Testis (tissue), 3 donors: ENCODE measurements around the gene FRMD1. TPM values are rescaled to one million over a fixed set of nuclear protein-coding genes. Genes with fewer than 3 reads are reported as not detected.

Experiments
- DNase-seq: peaks from one replicate; pipeline ENCODE4 v3.0.0-alpha.2; 2019
- H3K27ac ChIP-seq, 2 donors: fragments of 200-600 bp; sonication (generic); one replicate each; pipeline ENCODE4 v1.5.1; 2019
- H3K27me3 ChIP-seq: fragments of 200-600 bp; sonication (generic); one replicate; pipeline ENCODE4 v1.5.1; 2019
- H3K36me3 ChIP-seq: fragments of 200-600 bp; sonication (generic); one replicate; pipeline ENCODE4 v1.5.1; 2017; ENCODE audit warnings: low read depth; ENCODE audit errors: missing control alignments
- H3K4me1 ChIP-seq: fragments of 200-600 bp; sonication (generic); one replicate; pipeline ENCODE4 v1.5.1; 2019
- H3K4me3 ChIP-seq, 2 donors: fragments of 200-600 bp; sonication (generic); one replicate each; pipeline ENCODE4 v1.5.1; 2017 to 2019
- H3K9me3 ChIP-seq: fragments of 200-600 bp; sonication (generic); one replicate; pipeline ENCODE4 v1.5.1; 2017
- POLR2A ChIP-seq: fragments of 450-650 bp; IDR thresholded peaks from one replicate; pipeline ENCODE4 v1.6.1; 2017; ENCODE audit warnings: antibody characterized with exemption, mild to moderate bottlenecking, moderate library complexity
- WGBS, 2 donors: methylation state at CpG; one replicate each; pipeline ENCODE4 v1.1.5; 2018; 5-methylcytosine and 5-hydroxymethylcytosine counted together
- intact Hi-C: fragments of 100-400 bp; cut with DNase I; formaldehyde crosslinking; loops from one replicate; pipeline ENCODE4 v1.15.1; 2023; ENCODE audit warnings: low total_unique reads
- polyA plus RNA-seq: library from polyadenylated mRNA; stranded (reverse); fragments of 350-450 nt; fragmentation: Illumina TruSeq; extraction: RNeasy Lipid Tissue Mini Kit (QIAGEN cat#74804); gene quantifications from one replicate; pipeline ENCODE4 v1.2.3, GENCODE V29; 2014; ENCODE audit warnings: low read depth, low replicate concordance; ENCODE audit not compliant: insufficient read depth
- total RNA-seq, 2 donors: library from RNA; depleted of rRNA; stranded (reverse); fragments of >200 nt; gene quantifications; one replicate each; pipeline ENCODE4 v1.2.3, GENCODE V29; 2016
- TF ChIP-seq, protein P1 (sequence below), 3 experiments: fragments of 450-650 bp in 2 of 3; fragments of 200-600 bp in 1 of 3; sonication (generic) in 1 of 3; IDR thresholded peaks; one replicate each; pipeline ENCODE4 v1.5.1; 2016 to 2019; ENCODE audit warnings: antibody characterized with exemption in 3 of 3, mild to moderate bottlenecking in 2 of 3, moderate library complexity in 1 of 3

The FRMD1 gene
- total and polyA plus RNA-seq, 3 donors from 2014 or later = 7.2 to 13.5 (median 8.0) TPM

DNA sequence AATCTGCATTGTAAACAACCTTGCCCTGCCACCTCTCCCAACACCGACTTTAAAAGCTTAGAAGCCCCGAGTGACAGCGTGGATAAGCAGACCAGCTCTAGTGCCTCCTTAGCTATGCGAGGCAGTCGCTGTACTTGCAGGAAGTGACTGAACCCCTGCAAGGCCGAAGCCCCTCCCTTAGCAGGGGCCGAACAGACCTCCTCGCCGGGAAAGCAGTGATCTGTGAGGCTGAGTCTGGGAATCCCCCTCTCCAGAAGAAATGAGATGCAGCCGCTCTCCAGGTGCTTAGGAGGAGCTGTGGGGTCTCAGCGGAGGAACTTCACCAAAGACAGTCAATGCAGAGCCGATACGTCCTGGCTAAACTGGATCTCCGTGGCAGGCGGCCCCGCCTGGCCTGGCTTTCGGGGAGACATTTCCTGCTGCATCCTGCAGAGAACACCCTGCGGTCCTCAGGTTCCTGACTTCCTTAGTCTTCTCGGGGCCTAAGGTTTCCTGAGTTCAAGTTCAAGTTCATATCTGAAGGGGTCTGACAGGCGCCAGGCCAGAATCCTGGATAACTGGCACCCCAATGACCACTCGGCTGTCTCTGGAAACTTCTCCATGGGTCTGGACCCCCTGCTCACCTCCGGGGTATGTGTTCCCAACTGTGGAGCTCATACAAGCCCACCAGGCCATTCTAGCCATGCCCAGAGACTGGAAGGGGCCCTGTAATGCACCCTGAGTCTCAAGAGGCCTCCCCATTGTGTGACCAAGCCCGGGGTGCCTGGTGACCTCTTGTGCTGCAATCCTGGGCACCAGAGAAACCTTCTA lies 20.4 kb upstream of the FRMD1 start:
- no peak overlapping the region for H3K4me3 ChIP-seq
- no peaks in the 10 kb centered on the region for H3K27me3 ChIP-seq
- H3K4me1 ChIP-seq = no peaks in the 10 kb centered on the region
- DNase-seq = no peak
- H3K9me3 ChIP-seq = no peaks in the 10 kb centered on the region
- no peak overlapping the region for H3K27ac ChIP-seq
- intact Hi-C loops = no loop called here
- WGBS, 2 donors = 65 to 74% methylated on average over 6 to 23 of the region's 23 CpGs
- TF ChIP-seq, protein P1, sequence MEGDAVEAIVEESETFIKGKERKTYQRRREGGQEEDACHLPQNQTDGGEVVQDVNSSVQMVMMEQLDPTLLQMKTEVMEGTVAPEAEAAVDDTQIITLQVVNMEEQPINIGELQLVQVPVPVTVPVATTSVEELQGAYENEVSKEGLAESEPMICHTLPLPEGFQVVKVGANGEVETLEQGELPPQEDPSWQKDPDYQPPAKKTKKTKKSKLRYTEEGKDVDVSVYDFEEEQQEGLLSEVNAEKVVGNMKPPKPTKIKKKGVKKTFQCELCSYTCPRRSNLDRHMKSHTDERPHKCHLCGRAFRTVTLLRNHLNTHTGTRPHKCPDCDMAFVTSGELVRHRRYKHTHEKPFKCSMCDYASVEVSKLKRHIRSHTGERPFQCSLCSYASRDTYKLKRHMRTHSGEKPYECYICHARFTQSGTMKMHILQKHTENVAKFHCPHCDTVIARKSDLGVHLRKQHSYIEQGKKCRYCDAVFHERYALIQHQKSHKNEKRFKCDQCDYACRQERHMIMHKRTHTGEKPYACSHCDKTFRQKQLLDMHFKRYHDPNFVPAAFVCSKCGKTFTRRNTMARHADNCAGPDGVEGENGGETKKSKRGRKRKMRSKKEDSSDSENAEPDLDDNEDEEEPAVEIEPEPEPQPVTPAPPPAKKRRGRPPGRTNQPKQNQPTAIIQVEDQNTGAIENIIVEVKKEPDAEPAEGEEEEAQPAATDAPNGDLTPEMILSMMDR (IDR thresholded peaks at IDR 0.05) = no peak
- no peak for TF ChIP-seq POLR2A
- H3K36me3 ChIP-seq = no peaks in the 10 kb centered on the region

GRCh38 chr6:168098431-168098861 lies 19.4 kb upstream of the FRMD1 start:
- H3K27me3 ChIP-seq = no peaks in the 10 kb centered on the region
- DNase-seq = no peak
- 90 to 97% methylated on average over 7 to 13 of the region's 13 CpGs for WGBS, 2 donors

DNA sequence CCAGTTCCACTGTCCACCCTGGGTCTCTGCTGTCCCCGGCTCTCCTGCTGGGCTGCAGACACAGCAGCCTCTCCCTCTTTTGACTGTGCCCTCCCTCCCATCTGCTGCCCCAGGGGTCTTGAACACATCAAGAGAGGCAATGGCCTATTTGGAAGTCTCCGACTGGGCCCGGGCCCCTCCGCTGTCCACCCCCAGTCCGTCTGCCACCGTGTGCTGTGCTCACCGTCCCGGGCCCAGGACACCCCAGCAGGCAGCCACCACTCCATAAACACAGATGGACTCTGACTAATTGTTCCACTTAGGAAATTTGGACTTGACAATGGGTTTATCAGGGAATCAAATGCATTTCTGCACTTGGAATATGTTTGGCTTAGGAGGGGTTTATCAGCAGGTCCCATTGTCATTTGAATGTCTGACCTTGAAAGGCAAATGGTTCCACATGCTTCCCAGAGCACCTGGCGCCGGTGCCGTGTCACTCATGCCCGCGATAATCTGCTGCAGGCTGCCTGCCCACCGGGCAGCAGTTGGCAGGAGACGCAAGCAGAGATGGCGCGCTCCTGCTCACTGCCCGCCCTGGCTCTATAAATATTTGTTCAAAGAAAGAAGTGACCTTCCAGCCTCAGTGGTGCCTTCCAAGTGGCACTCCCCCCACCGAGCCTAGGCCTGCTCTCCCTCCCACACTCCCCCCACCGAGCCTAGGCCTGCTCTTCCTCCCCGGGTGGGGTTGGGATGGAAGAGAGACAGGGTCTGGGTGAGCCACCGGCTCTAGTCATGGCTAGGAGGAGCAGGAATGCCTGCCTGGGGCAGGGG lies 18.8 kb upstream of the FRMD1 start:
- no peak overlapping the region for H3K27ac ChIP-seq
- H3K36me3 ChIP-seq = no peaks in the 10 kb centered on the region
- no peak for DNase-seq
- WGBS, 2 donors = 80 to 96% methylated on average over 5 to 22 of the region's 22 CpGs
- TF ChIP-seq POLR2A = no peak
- TF ChIP-seq, protein P1 (IDR thresholded peaks at IDR 0.05) = no peak
- no peak overlapping the region for H3K4me3 ChIP-seq
- H3K4me1 ChIP-seq = no peaks in the 10 kb centered on the region
- intact Hi-C loops = no loop called here
- no peaks in the 10 kb centered on the region for H3K27me3 ChIP-seq
- no peaks in the 10 kb centered on the region for H3K9me3 ChIP-seq

More at GRCh38 chr6:168098431-168098861, 19.4 kb upstream of the FRMD1 start:
- Histone ChIP-seq H3K4me1 (no peaks in the 10 kb centered on the region), H3K36me3 (no peaks in the 10 kb centered on the region), H3K9me3 (no peaks in the 10 kb centered on the region), H3K4me3 (no peak overlapping the region), H3K27ac (no peak overlapping the region)
- intact Hi-C loops = no loop called here
- TF ChIP-seq POLR2A = no peak
- TF ChIP-seq, protein P1 (IDR thresholded peaks at IDR 0.05) = no peak

DNA sequence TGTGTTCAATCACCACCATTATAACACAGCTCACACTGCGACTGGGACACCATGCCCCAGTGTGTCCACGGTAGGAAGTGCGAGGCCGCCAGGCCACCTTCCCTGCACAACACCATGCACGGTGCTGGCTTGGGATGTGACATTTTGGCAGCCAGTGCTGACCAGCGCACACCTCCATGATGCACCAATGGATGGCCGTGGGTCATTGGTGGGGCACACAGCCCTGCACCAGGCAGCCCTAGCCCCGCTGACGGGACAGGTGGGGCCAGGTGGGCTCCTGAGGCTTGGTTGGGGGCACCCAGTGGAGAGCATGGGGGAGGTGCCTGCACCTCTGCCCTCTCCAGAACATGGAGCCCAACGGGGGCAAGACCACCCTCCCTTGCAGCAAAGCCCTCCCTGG lies 18.2 kb upstream of the FRMD1 start:
- TF ChIP-seq, protein P1 (IDR thresholded peaks at IDR 0.05) = no peak
- no peak for TF ChIP-seq POLR2A
- H3K9me3 ChIP-seq = no peaks in the 10 kb centered on the region
- H3K27ac ChIP-seq = no peak overlapping the region
- no peak for DNase-seq
- intact Hi-C loops = no loop called here
- H3K36me3 ChIP-seq = no peaks in the 10 kb centered on the region
- H3K27me3 ChIP-seq = no peaks in the 10 kb centered on the region
- no peak overlapping the region for H3K4me3 ChIP-seq
- no peaks in the 10 kb centered on the region for H3K4me1 ChIP-seq
- 92 to 95% methylated on average over 5 to 10 of the region's 10 CpGs for WGBS, 2 donors
